HepG2 (cell line): ENCODE measurements around the gene SRP14. TPM values are rescaled to one million over a fixed set of nuclear protein-coding genes. Genes with fewer than 3 reads are reported as not detected.

Source experiments
- ARID4A ChIP-seq: sonication (generic); formaldehyde crosslinking; IDR thresholded peaks from 2 replicates; pipeline ENCODE4 v1.5.0; 2020; ENCODE audit warnings: mild to moderate bottlenecking, missing genetic modification reagents, borderline replicate concordance
- ATF3 ChIP-seq: sonication (generic); formaldehyde crosslinking; IDR thresholded peaks from 2 replicates; pipeline ENCODE4 v1.4.0; 2020; ENCODE audit warnings: missing genetic modification reagents
- BCL6 ChIP-seq: IDR thresholded peaks from 2 replicates; pipeline ENCODE4 v1.6.1; 2016; ENCODE audit warnings: missing genetic modification reagents, missing compliant biosample characterization
- CHCHD3 ChIP-seq: sonication (generic); formaldehyde crosslinking; IDR thresholded peaks from 2 replicates; pipeline ENCODE4 v1.8.0; 2022; ENCODE audit warnings: mild to moderate bottlenecking, missing genetic modification reagents, moderate library complexity
- GATAD1 ChIP-seq: IDR thresholded peaks from 2 replicates; pipeline ENCODE4 v1.6.1; 2016; ENCODE audit warnings: missing genetic modification reagents, missing compliant biosample characterization
- HHEX ChIP-seq: IDR thresholded peaks from 2 replicates; pipeline ENCODE4 v1.6.1; 2016; ENCODE audit warnings: control low read depth
- KAT8 ChIP-seq: IDR thresholded peaks from 2 replicates; pipeline ENCODE4 v1.6.1; 2016; ENCODE audit warnings: missing genetic modification reagents, missing compliant biosample characterization
- KDM3A ChIP-seq: IDR thresholded peaks from 2 replicates; pipeline ENCODE4 v1.6.1; 2018; ENCODE audit warnings: low read depth, missing compliant biosample characterization
- KDM5A ChIP-seq: fragments of 200-600 bp; sonication (generic); IDR thresholded peaks from 2 replicates; pipeline ENCODE4 v1.7.0; 2018; ENCODE audit warnings: antibody characterized with exemption, mild to moderate bottlenecking, low read length, borderline replicate concordance
- MIER3 ChIP-seq: IDR thresholded peaks from 2 replicates; pipeline ENCODE4 v1.6.1; 2016; ENCODE audit warnings: missing compliant biosample characterization, borderline replicate concordance
- MNT ChIP-seq: fragments of 450-650 bp; IDR thresholded peaks from 2 replicates; pipeline ENCODE4 v1.6.1; 2016
- MTF2 ChIP-seq: sonication (generic); formaldehyde crosslinking; IDR thresholded peaks from 2 replicates; pipeline ENCODE4 v1.5.0; 2020; ENCODE audit warnings: missing genetic modification reagents, borderline replicate concordance
- RNF219 ChIP-seq: sonication (generic); formaldehyde crosslinking; IDR thresholded peaks from 2 replicates; pipeline ENCODE4 v1.5.0; 2020; ENCODE audit warnings: mild to moderate bottlenecking, missing genetic modification reagents
- ZFX ChIP-seq: sonication (generic); formaldehyde crosslinking; IDR thresholded peaks from 2 replicates; pipeline ENCODE4 v1.4.0; 2020; ENCODE audit warnings: mild to moderate bottlenecking, low read depth, missing genetic modification reagents, moderate library complexity
- ZNF225 ChIP-seq: sonication (generic); formaldehyde crosslinking; IDR thresholded peaks from 2 replicates; pipeline ENCODE4 v1.4.0; 2020; ENCODE audit warnings: mild to moderate bottlenecking, missing genetic modification reagents
- ZNF251 ChIP-seq: sonication (generic); formaldehyde crosslinking; IDR thresholded peaks from 2 replicates; pipeline ENCODE4 v1.9.0; 2021; ENCODE audit warnings: mild to moderate bottlenecking, missing genetic modification reagents
- ZNF562 ChIP-seq: sonication (generic); formaldehyde crosslinking; IDR thresholded peaks from 2 replicates; pipeline ENCODE4 v1.8.0; 2022; ENCODE audit warnings: missing genetic modification reagents, borderline replicate concordance
- ZNF616 ChIP-seq: sonication (generic); formaldehyde crosslinking; IDR thresholded peaks from 2 replicates; pipeline ENCODE4 v1.5.0; 2020; ENCODE audit warnings: low read depth, mild to moderate bottlenecking, missing genetic modification reagents
- ZXDC ChIP-seq: sonication (generic); formaldehyde crosslinking; IDR thresholded peaks from 2 replicates; pipeline ENCODE4 v1.5.0; 2020; ENCODE audit warnings: mild to moderate bottlenecking, missing genetic modification reagents
- polyA plus RNA-seq, 8 experiments: library from polyadenylated mRNA; depleted of rRNA in 3 of 8; stranded (reverse) in 7 of 8; unstranded in 1 of 8; fragments of >200 nt; fragmentation: Illumina TruSeq in 4 of 8; extraction: Trizol in 4 of 8; gene quantifications; 2 replicates each; pipeline versions ENCODE4 v1.2.1 to v1.2.3, GENCODE V29; 2011 to 2016; ENCODE audit warnings: low read depth in 4 of 8, missing spikeins in 1 of 8, mixed read lengths in 1 of 8; ENCODE audit not compliant: insufficient read depth in 1 of 8
- total RNA-seq, 5 experiments: library from RNA; depleted of rRNA; stranded (reverse); fragments of >200 nt; fragmentation: Illumina TruSeq; extraction: Trizol; gene quantifications; 2 replicates each; pipeline ENCODE4 v1.2.3, GENCODE V29; 2016; ENCODE audit warnings: low read depth in 1 of 5

SRP14 gene
- total and polyA plus RNA-seq, 2 of the 13 experiments (the other 11 are each of a cell fraction or from before 2014, with no cell fraction given): 208 to 356 TPM

GRCh38 chr15:40038275-40038637 is 725 bp downstream of the SRP14 start (continued):
- TF ChIP-seq ZNF616 (CRISPR knock-in tag) (no peak), ZNF562 (CRISPR knock-in tag) (no peak), KDM3A (CRISPR knock-in tag) (no peak), ZXDC (CRISPR knock-in tag) (no peak), GATAD1 (CRISPR knock-in tag) (no peak), ZNF251 (CRISPR knock-in tag) (no peak), RNF219 (CRISPR knock-in tag) (no peak), MIER3 (CRISPR knock-in tag) (no peak), KAT8 (CRISPR knock-in tag) (no peak), CHCHD3 (CRISPR knock-in tag) (no peak), KDM5A (peak; percentile 5; the same call in 1 of the 2 replicates), BCL6 (no peak), ZNF225 (no peak), ATF3 (CRISPR knock-in tag) (0 out of 2 replicates have a peak, but pooled peaks have one; percentile 39), HHEX (no peak), MTF2 (no peak), ARID4A (CRISPR knock-in tag) (no peak), MNT (no peak), ZFX (CRISPR knock-in tag) (no peak)
